ENCODE measurements around the gene SLC24A3.

The SLC24A3 gene

DNA sequence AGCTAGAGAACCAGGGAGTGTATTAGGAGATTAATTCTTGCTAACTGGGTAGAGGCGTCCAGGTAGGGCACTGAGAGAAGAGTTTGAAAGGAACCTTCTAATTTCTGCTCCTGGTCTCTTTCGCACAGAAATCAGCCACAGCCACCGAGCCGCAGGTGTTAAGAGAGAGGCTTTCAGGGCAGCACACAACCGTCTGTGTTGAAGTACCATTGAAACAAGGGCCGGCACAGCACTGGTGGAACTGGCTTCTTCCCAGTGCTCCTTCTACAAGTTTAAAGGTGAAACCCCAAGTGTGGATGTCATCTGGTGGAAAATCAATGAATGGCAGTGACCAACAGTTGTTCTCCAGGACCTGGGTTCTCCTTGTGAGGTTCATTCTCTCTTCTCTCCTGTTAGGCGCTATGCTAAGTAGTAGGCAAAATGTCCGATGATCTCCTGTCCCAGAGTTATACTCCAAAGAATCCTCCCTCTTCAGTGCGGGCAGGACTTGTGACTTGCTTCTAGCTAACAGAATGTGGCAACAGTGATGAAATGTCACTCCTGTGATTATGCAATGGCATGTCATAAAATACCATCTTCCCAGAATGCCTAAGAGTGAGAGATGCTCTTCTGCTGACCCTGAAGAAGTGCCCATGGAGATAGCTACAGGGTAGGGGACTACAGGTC is 530.7 kb downstream of the SLC24A3 start:
- H3K9me3 ChIP-seq (ENCODE audit: control insufficient read depth, insufficient read depth, low read depth, low read length), result no peaks in the 10 kb centered on the region
- ChIA-PET POLR2A (no interaction called here), CTCF (no interaction called here)
- no peak overlapping the region for H3K27ac ChIP-seq (ENCODE audit: extremely low read depth, low read depth, low read length)
- no peak overlapping the region for H3K4me3 ChIP-seq (ENCODE audit: low read depth, low read length)
- TF ChIP-seq ZNF707 (tag by site-specific recombination; IDR thresholded peaks at IDR 0.05), result no peak
- no peaks in the 10 kb centered on the region for H3K36me3 ChIP-seq (ENCODE audit: control insufficient read depth in 2 of 2, insufficient read depth in 1 of 2, low read length in 2 of 2)
- H3K4me1 ChIP-seq (ENCODE audit: control insufficient read depth, insufficient read depth, low read length), result no peaks in the 10 kb centered on the region

DNA sequence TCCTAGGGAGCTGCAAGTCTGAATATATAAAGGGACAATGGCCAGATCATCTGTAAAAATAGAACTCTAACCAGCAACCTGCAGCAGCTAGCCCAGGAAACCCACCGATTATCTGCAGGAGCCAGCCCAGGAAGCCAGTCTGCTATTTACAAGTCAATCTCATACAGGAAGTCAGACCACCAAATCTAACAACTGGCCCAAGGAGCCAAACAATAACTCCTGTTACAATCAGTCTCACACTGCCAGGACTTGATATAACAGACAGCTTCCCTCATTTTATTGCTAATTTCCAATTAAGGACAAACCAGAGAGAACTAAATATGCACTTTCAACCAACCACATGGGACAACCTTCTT is 531.2 kb downstream of the SLC24A3 start:
- Histone ChIP-seq H3K36me3 (ENCODE audit: control insufficient read depth in 2 of 2, insufficient read depth in 1 of 2, low read length in 2 of 2) (no peaks in the 10 kb centered on the region), H3K4me3 (ENCODE audit: low read depth, low read length) (no peak overlapping the region), H3K27ac (ENCODE audit: extremely low read depth, low read depth, low read length) (no peak overlapping the region), H3K9me3 (ENCODE audit: control insufficient read depth, insufficient read depth, low read depth, low read length) (no peaks in the 10 kb centered on the region), H3K4me1 (ENCODE audit: control insufficient read depth, insufficient read depth, low read length) (no peaks in the 10 kb centered on the region)
- CTCF ChIA-PET, result no interaction called here
- TF ChIP-seq WT1 (tag by site-specific recombination; IDR thresholded peaks at IDR 0.05) (no peak), ZNF830 (tag by site-specific recombination; IDR thresholded peaks at IDR 0.05; ENCODE audit: low read depth) (no peak), ZNF214 (tag by site-specific recombination; IDR thresholded peaks at IDR 0.05; ENCODE audit: borderline replicate concordance) (no peak), ZNF549 (tag by site-specific recombination; IDR thresholded peaks at IDR 0.05) (no peak), ZNF664 (tag by site-specific recombination; IDR thresholded peaks at IDR 0.05) (no peak), ZNF416 (tag by site-specific recombination; IDR thresholded peaks at IDR 0.05) (no peak), ZNF548 (tag by site-specific recombination; IDR thresholded peaks at IDR 0.05) (no peak), ZNF169 (tag by site-specific recombination; IDR thresholded peaks at IDR 0.05) (no peak), ZNF777 (tag by site-specific recombination; IDR thresholded peaks at IDR 0.05; ENCODE audit: borderline replicate concordance) (no peak), ZNF350 (tag by site-specific recombination; IDR thresholded peaks at IDR 0.05) (no peak), ZNF747 (tag by site-specific recombination; IDR thresholded peaks at IDR 0.05) (no peak), ZNF610 (tag by site-specific recombination; IDR thresholded peaks at IDR 0.05; ENCODE audit: borderline replicate concordance) (no peak), ZNF514 (tag by site-specific recombination; IDR thresholded peaks at IDR 0.05) (no peak), KLF1 (tag by site-specific recombination; IDR thresholded peaks at IDR 0.05) (no peak), ZNF274 (IDR thresholded peaks at IDR 0.05; ENCODE audit: low read length) (no peak), ZNF274 (tag by site-specific recombination; IDR thresholded peaks at IDR 0.05; ENCODE audit: borderline replicate concordance) (no peak)
- TF ChIP-seq, protein P1, sequence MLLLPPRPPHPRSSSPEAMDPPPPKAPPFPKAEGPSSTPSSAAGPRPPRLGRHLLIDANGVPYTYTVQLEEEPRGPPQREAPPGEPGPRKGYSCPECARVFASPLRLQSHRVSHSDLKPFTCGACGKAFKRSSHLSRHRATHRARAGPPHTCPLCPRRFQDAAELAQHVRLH (tag by site-specific recombination; IDR thresholded peaks at IDR 0.05), result no peak
- TF ChIP-seq, protein P2, sequence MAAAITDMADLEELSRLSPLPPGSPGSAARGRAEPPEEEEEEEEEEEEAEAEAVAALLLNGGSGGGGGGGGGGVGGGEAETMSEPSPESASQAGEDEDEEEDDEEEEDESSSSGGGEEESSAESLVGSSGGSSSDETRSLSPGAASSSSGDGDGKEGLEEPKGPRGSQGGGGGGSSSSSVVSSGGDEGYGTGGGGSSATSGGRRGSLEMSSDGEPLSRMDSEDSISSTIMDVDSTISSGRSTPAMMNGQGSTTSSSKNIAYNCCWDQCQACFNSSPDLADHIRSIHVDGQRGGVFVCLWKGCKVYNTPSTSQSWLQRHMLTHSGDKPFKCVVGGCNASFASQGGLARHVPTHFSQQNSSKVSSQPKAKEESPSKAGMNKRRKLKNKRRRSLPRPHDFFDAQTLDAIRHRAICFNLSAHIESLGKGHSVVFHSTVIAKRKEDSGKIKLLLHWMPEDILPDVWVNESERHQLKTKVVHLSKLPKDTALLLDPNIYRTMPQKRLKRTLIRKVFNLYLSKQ (tag by site-specific recombination; IDR thresholded peaks at IDR 0.05; ENCODE audit: borderline replicate concordance), result no peak
- TF ChIP-seq, protein P3, sequence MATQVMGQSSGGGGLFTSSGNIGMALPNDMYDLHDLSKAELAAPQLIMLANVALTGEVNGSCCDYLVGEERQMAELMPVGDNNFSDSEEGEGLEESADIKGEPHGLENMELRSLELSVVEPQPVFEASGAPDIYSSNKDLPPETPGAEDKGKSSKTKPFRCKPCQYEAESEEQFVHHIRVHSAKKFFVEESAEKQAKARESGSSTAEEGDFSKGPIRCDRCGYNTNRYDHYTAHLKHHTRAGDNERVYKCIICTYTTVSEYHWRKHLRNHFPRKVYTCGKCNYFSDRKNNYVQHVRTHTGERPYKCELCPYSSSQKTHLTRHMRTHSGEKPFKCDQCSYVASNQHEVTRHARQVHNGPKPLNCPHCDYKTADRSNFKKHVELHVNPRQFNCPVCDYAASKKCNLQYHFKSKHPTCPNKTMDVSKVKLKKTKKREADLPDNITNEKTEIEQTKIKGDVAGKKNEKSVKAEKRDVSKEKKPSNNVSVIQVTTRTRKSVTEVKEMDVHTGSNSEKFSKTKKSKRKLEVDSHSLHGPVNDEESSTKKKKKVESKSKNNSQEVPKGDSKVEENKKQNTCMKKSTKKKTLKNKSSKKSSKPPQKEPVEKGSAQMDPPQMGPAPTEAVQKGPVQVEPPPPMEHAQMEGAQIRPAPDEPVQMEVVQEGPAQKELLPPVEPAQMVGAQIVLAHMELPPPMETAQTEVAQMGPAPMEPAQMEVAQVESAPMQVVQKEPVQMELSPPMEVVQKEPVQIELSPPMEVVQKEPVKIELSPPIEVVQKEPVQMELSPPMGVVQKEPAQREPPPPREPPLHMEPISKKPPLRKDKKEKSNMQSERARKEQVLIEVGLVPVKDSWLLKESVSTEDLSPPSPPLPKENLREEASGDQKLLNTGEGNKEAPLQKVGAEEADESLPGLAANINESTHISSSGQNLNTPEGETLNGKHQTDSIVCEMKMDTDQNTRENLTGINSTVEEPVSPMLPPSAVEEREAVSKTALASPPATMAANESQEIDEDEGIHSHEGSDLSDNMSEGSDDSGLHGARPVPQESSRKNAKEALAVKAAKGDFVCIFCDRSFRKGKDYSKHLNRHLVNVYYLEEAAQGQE (tag by site-specific recombination; IDR thresholded peaks at IDR 0.05), result no peak
- POLR2A ChIA-PET, result no interaction called here
